HG03442 (cell line): ENCODE data around the gene ATP2A3.

Experiments used
- ATAC-seq: cut with Tn5 transposase; IDR thresholded peaks from one replicate; pipeline ENCODE4 v1.9.1; 2021; ENCODE audit warnings: mild to moderate bottlenecking, moderate library complexity; ENCODE audit not compliant: unreplicated experiment

ATP2A3 gene

GRCh38 chr17:3974138-3974687 lies 10.0 kb upstream of the ATP2A3 start:
- ATAC-seq, result no peak

- no peak for ATAC-seq
Measured at GRCh38 chr17:3973495-3974137, 9.4 kb upstream of the ATP2A3 start.

GRCh38 chr17:3972931-3973330 lies 8.7 kb upstream of the ATP2A3 start:
- no peak for ATAC-seq

- ATAC-seq, result no peak
Measured at GRCh38 chr17:3972281-3972731, 8.1 kb upstream of the ATP2A3 start.

- ATAC-seq, result no peak
Measured at GRCh38 chr17:3970668-3971067, 6.4 kb upstream of the ATP2A3 start.

GRCh38 chr17:3969963-3970362 lies 5.7 kb upstream of the ATP2A3 start:
- no peak for ATAC-seq

- no peak for ATAC-seq
Measured at GRCh38 chr17:3968886-3969524, 4.8 kb upstream of the ATP2A3 start.

- ATAC-seq, result no peak
Measured at GRCh38 chr17:3968015-3968414, 3.8 kb upstream of the ATP2A3 start.

- no peak for ATAC-seq
Measured at GRCh38 chr17:3966720-3967363, 2.6 kb upstream of the ATP2A3 start.

GRCh38 chr17:3965118-3965800 lies 1.0 kb upstream of the ATP2A3 start:
- no peak for ATAC-seq

- peak; percentile 13 for ATAC-seq
Measured at GRCh38 chr17:3963237-3964201, 718 bp downstream of the ATP2A3 start.

GRCh38 chr17:3962965-3963236 lies 1.3 kb downstream of the ATP2A3 start:
- ATAC-seq, result no peak

- no peak for ATAC-seq
Measured at GRCh38 chr17:3962217-3962964, 1.8 kb downstream of the ATP2A3 start.

GRCh38 chr17:3961564-3962047 lies 2.6 kb downstream of the ATP2A3 start:
- no peak for ATAC-seq

GRCh38 chr17:3960764-3961163 lies 3.5 kb downstream of the ATP2A3 start:
- ATAC-seq, result no peak

- ATAC-seq, result no peak
Measured at GRCh38 chr17:3959921-3960601, 4.2 kb downstream of the ATP2A3 start.

- no peak for ATAC-seq
Measured at GRCh38 chr17:3959295-3959899, 4.8 kb downstream of the ATP2A3 start.

GRCh38 chr17:3957735-3958599 lies 6.3 kb downstream of the ATP2A3 start:
- no peak for ATAC-seq
